ENCODE data around the gene CLEC2L. TPM values are rescaled to one million over a fixed set of nuclear protein-coding genes. Genes with fewer than 3 reads are reported as not detected.

The CLEC2L gene
- total and polyA plus RNA-seq, 2 experiments from 2014 or later, result not detected

DNA sequence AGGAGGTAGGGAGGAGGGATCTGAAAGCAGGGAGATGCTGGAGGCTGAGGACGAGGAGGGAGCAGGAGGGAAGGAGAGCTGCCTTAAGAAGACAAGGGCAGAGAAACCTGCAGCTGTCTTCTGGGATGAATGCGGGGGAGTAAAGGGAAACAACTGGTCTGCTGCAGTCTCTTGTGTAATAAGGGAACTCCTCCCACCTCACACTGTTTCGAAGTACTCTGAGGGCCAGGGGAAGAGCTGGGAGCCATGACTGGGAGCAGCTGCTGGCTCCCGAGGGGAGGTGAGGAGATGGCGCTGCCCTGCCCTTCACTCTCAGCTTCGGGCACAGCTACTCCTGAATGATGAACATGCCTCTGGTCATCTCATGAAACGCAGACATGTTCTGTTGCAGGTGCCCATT lies 65.1 kb downstream of the CLEC2L start (continued):
- TF ChIP-seq, protein P1, sequence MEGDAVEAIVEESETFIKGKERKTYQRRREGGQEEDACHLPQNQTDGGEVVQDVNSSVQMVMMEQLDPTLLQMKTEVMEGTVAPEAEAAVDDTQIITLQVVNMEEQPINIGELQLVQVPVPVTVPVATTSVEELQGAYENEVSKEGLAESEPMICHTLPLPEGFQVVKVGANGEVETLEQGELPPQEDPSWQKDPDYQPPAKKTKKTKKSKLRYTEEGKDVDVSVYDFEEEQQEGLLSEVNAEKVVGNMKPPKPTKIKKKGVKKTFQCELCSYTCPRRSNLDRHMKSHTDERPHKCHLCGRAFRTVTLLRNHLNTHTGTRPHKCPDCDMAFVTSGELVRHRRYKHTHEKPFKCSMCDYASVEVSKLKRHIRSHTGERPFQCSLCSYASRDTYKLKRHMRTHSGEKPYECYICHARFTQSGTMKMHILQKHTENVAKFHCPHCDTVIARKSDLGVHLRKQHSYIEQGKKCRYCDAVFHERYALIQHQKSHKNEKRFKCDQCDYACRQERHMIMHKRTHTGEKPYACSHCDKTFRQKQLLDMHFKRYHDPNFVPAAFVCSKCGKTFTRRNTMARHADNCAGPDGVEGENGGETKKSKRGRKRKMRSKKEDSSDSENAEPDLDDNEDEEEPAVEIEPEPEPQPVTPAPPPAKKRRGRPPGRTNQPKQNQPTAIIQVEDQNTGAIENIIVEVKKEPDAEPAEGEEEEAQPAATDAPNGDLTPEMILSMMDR (conservative IDR thresholded peaks at IDR 0.05; ENCODE audit: low read depth in 2 of 2), result no peak
- TF ChIP-seq POLR2AphosphoS5 (IDR thresholded peaks at IDR 0.05; ENCODE audit: low read depth) (no peak), JUNB (IDR thresholded peaks at IDR 0.05; ENCODE audit: unreplicated experiment) (no peak), NANOG (IDR thresholded peaks at IDR 0.05; ENCODE audit: borderline replicate concordance) (no peak)
- TF ChIP-seq, protein P2, sequence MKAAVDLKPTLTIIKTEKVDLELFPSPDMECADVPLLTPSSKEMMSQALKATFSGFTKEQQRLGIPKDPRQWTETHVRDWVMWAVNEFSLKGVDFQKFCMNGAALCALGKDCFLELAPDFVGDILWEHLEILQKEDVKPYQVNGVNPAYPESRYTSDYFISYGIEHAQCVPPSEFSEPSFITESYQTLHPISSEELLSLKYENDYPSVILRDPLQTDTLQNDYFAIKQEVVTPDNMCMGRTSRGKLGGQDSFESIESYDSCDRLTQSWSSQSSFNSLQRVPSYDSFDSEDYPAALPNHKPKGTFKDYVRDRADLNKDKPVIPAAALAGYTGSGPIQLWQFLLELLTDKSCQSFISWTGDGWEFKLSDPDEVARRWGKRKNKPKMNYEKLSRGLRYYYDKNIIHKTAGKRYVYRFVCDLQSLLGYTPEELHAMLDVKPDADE (IDR thresholded peaks at IDR 0.05), result no peak
- TF ChIP-seq, protein P3, sequence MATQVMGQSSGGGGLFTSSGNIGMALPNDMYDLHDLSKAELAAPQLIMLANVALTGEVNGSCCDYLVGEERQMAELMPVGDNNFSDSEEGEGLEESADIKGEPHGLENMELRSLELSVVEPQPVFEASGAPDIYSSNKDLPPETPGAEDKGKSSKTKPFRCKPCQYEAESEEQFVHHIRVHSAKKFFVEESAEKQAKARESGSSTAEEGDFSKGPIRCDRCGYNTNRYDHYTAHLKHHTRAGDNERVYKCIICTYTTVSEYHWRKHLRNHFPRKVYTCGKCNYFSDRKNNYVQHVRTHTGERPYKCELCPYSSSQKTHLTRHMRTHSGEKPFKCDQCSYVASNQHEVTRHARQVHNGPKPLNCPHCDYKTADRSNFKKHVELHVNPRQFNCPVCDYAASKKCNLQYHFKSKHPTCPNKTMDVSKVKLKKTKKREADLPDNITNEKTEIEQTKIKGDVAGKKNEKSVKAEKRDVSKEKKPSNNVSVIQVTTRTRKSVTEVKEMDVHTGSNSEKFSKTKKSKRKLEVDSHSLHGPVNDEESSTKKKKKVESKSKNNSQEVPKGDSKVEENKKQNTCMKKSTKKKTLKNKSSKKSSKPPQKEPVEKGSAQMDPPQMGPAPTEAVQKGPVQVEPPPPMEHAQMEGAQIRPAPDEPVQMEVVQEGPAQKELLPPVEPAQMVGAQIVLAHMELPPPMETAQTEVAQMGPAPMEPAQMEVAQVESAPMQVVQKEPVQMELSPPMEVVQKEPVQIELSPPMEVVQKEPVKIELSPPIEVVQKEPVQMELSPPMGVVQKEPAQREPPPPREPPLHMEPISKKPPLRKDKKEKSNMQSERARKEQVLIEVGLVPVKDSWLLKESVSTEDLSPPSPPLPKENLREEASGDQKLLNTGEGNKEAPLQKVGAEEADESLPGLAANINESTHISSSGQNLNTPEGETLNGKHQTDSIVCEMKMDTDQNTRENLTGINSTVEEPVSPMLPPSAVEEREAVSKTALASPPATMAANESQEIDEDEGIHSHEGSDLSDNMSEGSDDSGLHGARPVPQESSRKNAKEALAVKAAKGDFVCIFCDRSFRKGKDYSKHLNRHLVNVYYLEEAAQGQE (IDR thresholded peaks at IDR 0.05; ENCODE audit: unreplicated experiment), result no peak

DNA sequence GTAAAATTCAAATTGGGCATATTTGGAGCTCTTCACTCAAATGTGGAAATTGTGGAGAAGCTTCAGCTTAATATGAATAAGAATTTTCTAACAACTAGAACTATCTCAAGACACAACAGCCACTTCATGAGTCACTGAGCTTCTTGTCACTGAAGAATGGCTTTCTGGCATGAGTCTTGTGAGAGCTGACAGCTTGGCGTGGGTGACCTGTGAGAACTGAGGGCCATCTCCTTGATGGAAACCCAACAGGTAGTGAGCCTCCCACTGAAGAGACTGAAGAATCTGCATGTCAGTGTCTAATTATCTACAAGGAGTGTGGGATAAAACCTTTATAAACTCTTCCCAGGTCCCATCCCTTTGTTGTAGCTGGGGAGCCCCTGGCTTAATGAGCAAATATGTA lies 66.0 kb downstream of the CLEC2L start:
- no peak overlapping the region for H3K4me3 Mint-ChIP-seq
- Histone ChIP-seq H3K4me1 (ENCODE audit: insufficient read depth) (no peaks in the 10 kb centered on the region), H3K9me2 (ENCODE audit: insufficient read depth) (no peaks in the 10 kb centered on the region), H3K27me3 (ENCODE audit: insufficient read depth) (no peaks in the 10 kb centered on the region), H3K4me3 (no peak overlapping the region), H2AFZ (no peak overlapping the region), H3K27ac (ENCODE audit: low read depth) (no peak overlapping the region), H3F3A (replicated peaks; ENCODE audit: low read depth) (no peaks in the 10 kb centered on the region), H3K36me3 (ENCODE audit: insufficient read depth) (no peaks in the 10 kb centered on the region), H4K20me1 (replicated peaks; ENCODE audit: insufficient read depth) (no peaks in the 10 kb centered on the region), H3K79me2 (replicated peaks; ENCODE audit: insufficient read depth) (no peaks in the 10 kb centered on the region), H3K4me2 (no peak overlapping the region)
- DNase-seq (ENCODE audit: low spot score), result no peak
- TF ChIP-seq EZH2 (IDR thresholded peaks at IDR 0.05; ENCODE audit: low read depth, unreplicated experiment) (no peak), EZH2phosphoT487 (IDR thresholded peaks at IDR 0.05; ENCODE audit: unreplicated experiment) (no peak), NANOG (IDR thresholded peaks at IDR 0.05; ENCODE audit: borderline replicate concordance) (no peak)
- TF ChIP-seq, protein P1 (conservative IDR thresholded peaks at IDR 0.05; ENCODE audit: low read depth in 2 of 2), result no peak
- H3K4me1 Mint-ChIP-seq, result no peaks in the 10 kb centered on the region
- no peak overlapping the region for H3K27ac Mint-ChIP-seq
- ATAC-seq, result no peak
- H3K27me3 Mint-ChIP-seq (ENCODE audit: insufficient read depth, low read depth, poor library complexity), result peaks cover 6% of the 10 kb centered on the region
- no peaks in the 10 kb centered on the region for H3K9me3 Mint-ChIP-seq
- H3K36me3 Mint-ChIP-seq (ENCODE audit: low read depth), result no peaks in the 10 kb centered on the region

Measured in GM23338 (cell line).